ENCODE measurements around the gene MRPL55.

MRPL55 gene

GRCh38 chr1:228058949-228059633, 50.0 kb downstream of the MRPL55 start:
- no peak for TF ChIP-seq REST (IDR thresholded peaks at IDR 0.05; ENCODE audit: insufficient replicate concordance, low read depth)
- no peak for TF ChIP-seq POLR2AphosphoS5 (IDR thresholded peaks at IDR 0.05; ENCODE audit: low read depth)
- no peak for TF ChIP-seq CTCF (IDR thresholded peaks at IDR 0.05; ENCODE audit: insufficient read depth, low read length)
- no peak for TF ChIP-seq SPI1 (IDR thresholded peaks at IDR 0.05; ENCODE audit: borderline replicate concordance, low read depth)
- no peak for TF ChIP-seq GABPA (IDR thresholded peaks at IDR 0.05; ENCODE audit: low read depth)
- DNase-seq (ENCODE audit: low read depth in 1 of 2, low spot score in 1 of 2): no peak
- no peak overlapping the region for H3K4me3 ChIP-seq (replicated peaks; ENCODE audit: insufficient read depth, low read length)
- peaks cover 46% of the 10 kb centered on the region for H3K27me3 ChIP-seq (ENCODE audit: insufficient read depth, poor library complexity, severe bottlenecking)
- H3K27ac ChIP-seq (replicated peaks): no peak overlapping the region

GRCh38 chr1:228058172-228058948, 50.7 kb downstream of the MRPL55 start:
- DNase-seq (ENCODE audit: low read depth in 1 of 2, low spot score in 1 of 2): no peak
- Histone ChIP-seq H3K27ac (replicated peaks) (no peak overlapping the region), H3K4me3 (replicated peaks; ENCODE audit: insufficient read depth, low read length) (no peak overlapping the region), H3K27me3 (ENCODE audit: insufficient read depth, poor library complexity, severe bottlenecking) (peaks cover 46% of the 10 kb centered on the region)
- TF ChIP-seq CTCF (IDR thresholded peaks at IDR 0.05; ENCODE audit: insufficient read depth, low read length): no peak
- TF ChIP-seq POLR2AphosphoS5 (IDR thresholded peaks at IDR 0.05; ENCODE audit: low read depth): no peak
- no peak for TF ChIP-seq REST (IDR thresholded peaks at IDR 0.05; ENCODE audit: insufficient replicate concordance, low read depth)
- TF ChIP-seq GABPA (IDR thresholded peaks at IDR 0.05; ENCODE audit: low read depth): no peak
- TF ChIP-seq SPI1 (IDR thresholded peaks at IDR 0.05; ENCODE audit: borderline replicate concordance, low read depth): no peak

Small RNA genes lying within 50 kb of the gene (microRNA-seq; reads per million reads assigned to microRNA genes)
- gene MIR3620: 1.5 reads per million
